ENCODE data around the gene PTCD3.

Gene PTCD3

DNA sequence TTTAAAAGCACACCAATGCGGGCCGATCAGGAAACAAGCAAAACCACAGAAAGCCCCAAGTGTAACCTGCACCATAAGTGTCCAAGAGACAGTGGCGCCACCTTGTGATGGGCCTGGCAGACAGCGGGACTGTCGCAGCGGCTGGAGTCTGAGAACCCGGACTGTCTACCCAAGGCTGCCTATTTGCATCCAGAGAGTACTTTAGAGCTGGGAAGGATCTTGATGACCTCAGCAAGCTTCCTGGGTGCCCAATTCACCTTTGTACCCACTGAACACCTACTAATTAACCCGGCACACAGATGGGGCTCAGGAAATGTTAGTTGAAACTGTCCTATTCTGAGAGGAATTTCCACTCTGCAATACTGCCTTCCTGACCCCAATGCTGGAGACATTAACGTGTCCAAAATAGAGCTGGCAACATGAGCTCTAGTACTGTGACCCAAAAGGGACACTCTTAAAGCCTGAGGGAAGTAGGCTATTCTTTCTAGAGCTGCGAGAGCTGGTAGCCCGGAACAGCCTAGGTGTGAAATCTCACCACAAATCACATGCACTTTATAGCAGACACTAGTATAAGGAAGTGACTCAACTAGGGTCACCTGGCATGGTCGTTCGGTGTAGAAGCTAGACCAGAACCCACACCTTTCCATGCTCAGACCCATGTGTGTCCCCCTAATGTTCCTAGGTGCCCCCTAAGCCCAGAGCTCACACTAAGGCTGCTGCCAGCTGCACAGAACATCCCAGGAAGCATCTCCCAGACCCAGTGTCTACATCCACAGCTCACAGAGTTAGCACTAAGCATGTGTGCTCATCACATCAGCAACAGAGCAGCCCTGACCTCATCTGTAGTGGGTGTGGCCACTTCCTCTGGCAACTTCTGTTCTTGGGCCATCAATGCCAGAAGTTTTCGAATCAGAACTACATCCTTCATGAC is 25.8 kb upstream of the PTCD3 start:
- FAIRE-seq (peak; percentile 80), DNase-seq (ENCODE audit: extremely low spot score, insufficient read length, low read depth) (peak; percentile 43)

DNA sequence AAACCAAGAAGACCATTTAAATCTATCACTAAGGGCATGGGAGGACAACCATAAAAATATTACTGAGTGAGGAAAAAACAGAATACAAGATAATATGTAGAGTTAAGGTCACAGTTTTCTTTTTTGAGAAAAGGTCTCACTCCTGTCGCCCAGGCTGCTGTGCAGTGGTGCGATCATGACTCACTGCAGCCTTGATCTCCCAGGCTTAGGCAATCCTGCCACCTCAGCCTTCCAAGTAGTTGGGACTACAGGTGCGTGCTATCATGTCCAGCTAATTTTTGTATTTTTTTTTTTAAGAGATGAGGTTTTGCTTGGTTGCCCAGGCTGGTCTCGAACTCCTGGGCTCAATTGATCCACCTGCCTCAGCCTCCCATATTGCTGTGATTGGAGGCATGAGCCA is 24.3 kb upstream of the PTCD3 start:
- no peak for DNase-seq (ENCODE audit: extremely low spot score, insufficient read length, low read depth)
- no peak for FAIRE-seq

DNA sequence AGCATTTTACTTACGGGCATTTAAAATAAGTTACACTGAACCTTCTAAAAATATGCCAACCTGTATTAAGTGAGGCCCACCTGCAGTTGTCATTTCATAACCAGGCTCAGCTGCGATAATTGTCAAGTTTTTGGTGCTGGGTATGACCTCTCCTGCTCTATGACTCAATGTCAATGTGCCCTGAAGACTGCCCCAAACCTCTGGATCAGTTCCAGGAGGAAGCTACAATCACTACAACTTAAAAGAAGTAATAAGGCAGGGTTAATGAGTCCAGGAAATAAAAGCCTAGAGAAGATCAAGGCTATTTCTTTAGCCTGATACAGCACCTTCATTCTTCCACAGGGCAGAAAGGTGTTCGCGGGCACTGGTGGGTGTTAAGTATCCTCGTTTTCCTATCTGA is 23.3 kb upstream of the PTCD3 start:
- DNase-seq (ENCODE audit: extremely low spot score, insufficient read length, low read depth): no peak

GRCh38 chr2:86087936-86088850 is 17.8 kb upstream of the PTCD3 start:
- FAIRE-seq: no peak
- DNase-seq (ENCODE audit: extremely low spot score, insufficient read length, low read depth): no peak

More for the DNA sequence above, 23.3 kb upstream of the PTCD3 start:
- no peak for FAIRE-seq

DNA sequence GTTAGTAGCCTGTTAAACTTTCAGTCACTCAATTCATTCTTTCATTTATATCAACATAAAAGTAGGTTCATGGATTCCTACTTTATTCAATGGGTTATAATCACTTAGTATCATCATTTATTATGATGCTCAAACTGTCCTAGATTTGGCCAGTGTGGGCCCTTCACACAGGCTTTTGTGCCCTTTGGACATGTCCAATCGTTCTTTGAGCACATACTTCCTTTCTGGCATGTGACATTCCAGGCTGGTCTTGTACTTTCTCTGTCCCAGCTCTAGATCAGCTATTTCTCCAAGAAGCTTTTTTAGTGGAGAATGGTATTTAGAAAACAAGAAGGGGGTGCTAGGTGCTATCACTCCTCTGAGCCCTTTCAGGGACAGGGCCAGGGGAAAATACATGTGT is 11.8 kb upstream of the PTCD3 start:
- DNase-seq (ENCODE audit: extremely low spot score, insufficient read length, low read depth) (no peak), FAIRE-seq (no peak)

DNA sequence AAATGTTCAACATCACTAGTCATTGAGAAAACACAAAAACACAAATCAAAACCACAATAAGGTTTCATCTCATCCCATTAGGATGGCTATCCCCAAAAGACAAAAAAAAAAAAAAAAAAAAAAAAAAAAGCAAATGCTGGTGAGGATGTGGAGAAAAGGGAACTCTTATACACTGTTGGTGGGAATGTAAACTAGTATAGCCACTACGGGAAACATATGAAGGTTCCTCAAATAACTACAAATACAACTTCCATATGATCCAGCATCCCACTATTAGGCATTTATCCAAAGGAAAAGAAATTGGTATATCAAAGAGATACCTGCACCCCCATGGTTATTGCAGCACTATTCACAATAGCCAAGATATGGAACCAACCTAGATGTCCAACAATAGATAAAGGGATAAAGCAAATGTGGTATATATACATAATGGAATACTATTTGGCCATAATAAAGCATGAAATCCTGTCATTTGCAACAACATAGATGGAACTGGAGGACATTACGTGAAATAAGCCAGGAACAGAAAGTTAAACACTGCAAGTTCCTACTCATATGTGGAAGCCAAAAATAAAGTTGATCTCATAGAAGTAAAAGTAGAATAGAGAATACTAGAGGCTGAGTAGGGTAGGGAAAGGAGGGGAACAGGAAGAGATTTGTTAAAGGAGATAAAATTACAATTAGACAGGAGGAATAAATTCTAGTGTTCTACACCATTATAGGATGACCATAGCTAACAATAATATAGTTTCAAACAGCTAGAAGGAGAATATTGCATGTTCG is 8.7 kb upstream of the PTCD3 start:
- no peak for FAIRE-seq

GRCh38 chr2:86097913-86098312 is 8.1 kb upstream of the PTCD3 start:
- FAIRE-seq: no peak

More for the DNA sequence above, 8.7 kb upstream of the PTCD3 start:
- no peak for DNase-seq (ENCODE audit: extremely low spot score, insufficient read length, low read depth)

DNA sequence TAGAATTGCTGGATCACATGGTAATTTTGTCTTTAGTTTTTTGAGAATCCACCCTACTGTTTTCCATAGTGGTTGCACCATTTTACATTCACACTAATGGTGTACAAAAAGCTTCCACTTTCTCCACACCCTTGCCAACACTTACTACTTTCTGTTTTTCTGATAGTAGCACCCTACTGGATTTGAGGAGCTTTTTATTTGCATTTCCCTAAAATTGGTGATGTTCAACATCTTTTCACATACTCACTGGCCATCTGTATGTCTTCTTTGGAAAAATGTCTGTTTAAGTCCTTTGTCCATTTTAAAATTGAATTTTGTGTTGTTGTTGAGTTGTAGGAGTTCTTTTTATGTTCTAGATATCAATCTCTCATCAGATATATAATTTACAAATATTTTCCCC is 3.9 kb upstream of the PTCD3 start:
- DNase-seq (ENCODE audit: extremely low spot score, insufficient read length, low read depth): no peak
- FAIRE-seq: no peak

More at GRCh38 chr2:86097913-86098312, 8.1 kb upstream of the PTCD3 start:
- DNase-seq (ENCODE audit: extremely low spot score, insufficient read length, low read depth): no peak

GRCh38 chr2:86105252-86105968 is 625 bp upstream of the PTCD3 start, which contains the start of gene POLR1A:
Gene POLR1A (minus strand): TSS chr2:86105886. CDS start chr2:86105776, 110 bp downstream.
- DNase-seq (ENCODE audit: extremely low spot score, insufficient read length, low read depth): peak; percentile 40
- no peak for FAIRE-seq

GRCh38 chr2:86107031-86107430 is 996 bp downstream of the PTCD3 start:
- peak; percentile 41 for FAIRE-seq
- DNase-seq (ENCODE audit: extremely low spot score, insufficient read length, low read depth): no peak

DNA sequence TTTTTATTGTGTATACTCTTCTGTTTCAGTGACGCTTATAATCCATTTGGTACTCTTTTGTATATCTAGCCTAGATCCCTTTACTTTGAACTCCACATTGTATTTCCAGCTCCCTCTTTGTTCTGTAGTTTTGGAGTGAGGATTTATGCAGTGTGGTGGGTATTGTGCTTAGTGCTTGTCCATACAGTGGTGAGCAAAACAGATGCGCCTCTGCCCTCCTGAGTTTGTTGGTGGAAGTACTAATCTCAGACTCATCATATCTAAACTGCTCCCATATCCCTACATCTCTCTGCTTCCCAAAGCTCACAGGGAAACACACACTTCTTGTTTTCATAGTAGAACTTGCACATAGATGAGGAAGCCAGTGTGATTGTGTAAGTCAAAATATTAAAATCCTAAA is 12.1 kb downstream of the PTCD3 start:
- FAIRE-seq: no peak
- no peak for DNase-seq (ENCODE audit: extremely low spot score, insufficient read length, low read depth)

- no peak for FAIRE-seq
These were observed 17.4 kb downstream of the PTCD3 start for GRCh38 chr2:86123328-86123925.

DNA sequence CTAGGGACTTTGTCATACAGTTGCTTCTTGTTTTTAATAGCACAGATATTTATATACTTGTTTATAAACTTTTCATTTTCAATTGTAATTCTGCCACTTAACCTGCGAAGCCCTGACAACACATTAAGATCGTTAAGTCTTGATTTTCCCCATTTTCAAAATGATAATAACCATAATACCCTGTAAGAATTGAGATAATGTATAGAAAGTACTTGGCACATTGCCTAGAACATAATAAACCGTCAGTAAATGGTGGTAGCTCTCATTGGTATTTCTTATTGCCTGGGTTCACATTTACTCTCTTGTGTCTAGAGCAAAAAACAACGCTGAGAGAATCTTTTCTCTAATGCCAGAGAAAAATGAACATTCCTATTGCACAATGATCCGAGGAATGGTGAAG is 18.6 kb downstream of the PTCD3 start:
- FAIRE-seq: no peak
- no peak for DNase-seq (ENCODE audit: extremely low spot score, insufficient read length, low read depth)

More at GRCh38 chr2:86123328-86123925, 17.4 kb downstream of the PTCD3 start:
- DNase-seq (ENCODE audit: extremely low spot score, insufficient read length, low read depth): no peak

DNA sequence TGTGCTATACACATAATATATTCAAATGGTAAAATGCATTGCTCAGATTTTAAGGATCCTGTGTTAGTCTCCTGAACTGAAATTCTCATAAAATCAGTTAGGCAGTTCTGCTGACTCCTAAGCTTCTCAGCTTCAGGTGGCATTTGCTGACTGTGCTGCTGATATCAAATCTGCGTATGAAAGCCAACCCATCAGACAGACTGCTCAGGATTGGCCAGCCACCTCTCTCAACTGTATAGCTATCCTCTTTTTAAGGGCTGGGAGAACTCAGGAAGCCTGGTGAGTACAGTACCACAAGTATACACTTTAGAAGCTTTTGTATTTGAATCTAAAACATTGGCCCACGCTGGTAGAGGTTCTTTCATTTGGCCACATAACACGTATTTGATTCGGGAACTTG is 28.7 kb downstream of the PTCD3 start:
- no peak for FAIRE-seq
- no peak for DNase-seq (ENCODE audit: extremely low spot score, insufficient read length, low read depth)

- DNase-seq (ENCODE audit: extremely low spot score, insufficient read length, low read depth) (no peak), FAIRE-seq (no peak)
These were observed 29.6 kb downstream of the PTCD3 start for GRCh38 chr2:86135653-86136052.

DNA sequence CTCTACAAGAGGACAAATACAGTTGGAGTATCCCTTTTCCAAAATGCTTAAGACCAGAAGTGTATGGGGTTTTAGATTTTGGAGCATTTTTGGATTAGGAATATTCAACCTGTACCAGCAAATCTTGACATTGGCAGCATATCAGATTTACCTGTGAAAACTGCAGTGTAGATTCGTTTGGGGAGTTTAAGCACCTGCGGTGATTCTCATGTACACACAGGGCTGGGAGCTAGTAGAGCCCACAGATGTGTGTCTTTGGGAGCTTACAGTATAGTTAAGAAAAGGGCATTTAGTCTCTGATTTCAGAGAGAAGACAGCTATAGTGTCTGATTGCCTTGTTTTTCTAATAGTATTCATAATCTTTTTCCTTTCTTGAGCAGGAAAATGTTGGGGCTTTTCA is 30.1 kb downstream of the PTCD3 start:
- FAIRE-seq: no peak
- no peak for DNase-seq (ENCODE audit: extremely low spot score, insufficient read length, low read depth)

GRCh38 chr2:86138736-86139625 is 32.9 kb downstream of the PTCD3 start:
- no peak for DNase-seq (ENCODE audit: extremely low spot score, insufficient read length, low read depth)
- no peak for FAIRE-seq

GRCh38 chr2:86139981-86140380 is 33.9 kb downstream of the PTCD3 start:
- FAIRE-seq (no peak), DNase-seq (ENCODE audit: extremely low spot score, insufficient read length, low read depth) (no peak)
